Endothelial cell of umbilical vein (primary cell): Measurements from ENCODE around the gene PLAGL1. TPM values are rescaled to one million over a fixed set of nuclear protein-coding genes. Genes with fewer than 3 reads are reported as not detected.

ENCODE experiments used
- BruUV-seq: library from RNA; stranded (reverse); fragments of 400-500 nt; replicated peaks from 2 replicates; lab custom pipeline; 2021; lab: Mats Ljungman, UMichigan
- CTCF ChIA-PET: fragments of 300-600, 350-600 bp; sonication (Branson Sonifier 250); formaldehyde crosslinking; loops from one replicate; lab custom pipeline; 2021; ENCODE audit warnings: antibody characterized with exemption, inconsistent platforms; lab: Charles Lee
- POLR2A ChIA-PET: fragments of 300-600, 350-600 bp; sonication (Branson Sonifier 250); formaldehyde crosslinking; loops from one replicate; lab custom pipeline; 2021; ENCODE audit warnings: antibody characterized with exemption, inconsistent platforms; lab: Charles Lee
- DNase-seq: peaks from one replicate; pipeline ENCODE4 v3.0.0-alpha.2; 2011; ENCODE audit warnings: low read depth, low spot score
- FAIRE-seq: peaks from 2 replicates; lab custom pipeline; 2011; peaks lifted over from hg19 to GRCh38; lab: Jason Lieb, UNC
- H2AFZ ChIP-seq: 2 replicates; pipeline ENCODE4 v1.6.0; 2012; ENCODE audit warnings: low read depth, low read length, control low read depth, inconsistent platforms
- H3K27ac ChIP-seq: 2 replicates; pipeline ENCODE4 v1.5.1; 2011; ENCODE audit warnings: low read depth, mild to moderate bottlenecking, control low read depth, low read length, moderate library complexity; ENCODE audit not compliant: insufficient read depth
- H3K27me3 ChIP-seq, 2 experiments: 2 replicates each; pipeline versions ENCODE4 v1.6.0 to v1.6.1; 2011; ENCODE audit warnings: low read length in 2 of 2, mixed read lengths in 1 of 2; ENCODE audit not compliant: control insufficient read depth in 2 of 2, insufficient read depth in 2 of 2
- H3K36me3 ChIP-seq, 2 experiments: 2 replicates in 1 of 2; 3 replicates in 1 of 2; pipeline ENCODE4 v1.5.1; 2011; ENCODE audit warnings: low read length in 2 of 2, mild to moderate bottlenecking in 1 of 2, moderate library complexity in 1 of 2; ENCODE audit not compliant: control insufficient read depth in 2 of 2, insufficient read depth in 2 of 2; ENCODE audit errors: extremely low read depth in 1 of 2
- H3K4me1 ChIP-seq: 3 replicates; pipeline ENCODE4 v1.5.1; 2011; ENCODE audit warnings: mild to moderate bottlenecking, low read length; ENCODE audit not compliant: control insufficient read depth, insufficient read depth; ENCODE audit errors: extremely low read depth
- H3K4me2 ChIP-seq: 2 replicates; pipeline ENCODE4 v1.6.1; 2011; ENCODE audit warnings: low read length, control low read depth, mixed read lengths; ENCODE audit not compliant: insufficient read depth
- H3K4me3 ChIP-seq, 3 experiments: fragments of 200-600 bp in 1 of 3; sonication (generic), shearing (Covaris generic) in 1 of 3; replicated peaks in 1 of 3; 2 replicates each; pipeline ENCODE4 v1.5.1; 2011 to 2016; ENCODE audit warnings: control low read depth in 3 of 3, low read length in 3 of 3, mild to moderate bottlenecking in 2 of 3, inconsistent platforms in 1 of 3, low read depth in 1 of 3, moderate library complexity in 1 of 3; ENCODE audit not compliant: insufficient read depth in 1 of 3
- H3K79me2 ChIP-seq: 2 replicates; pipeline ENCODE4 v1.6.0; 2012; ENCODE audit warnings: low read length, inconsistent platforms; ENCODE audit not compliant: control insufficient read depth, insufficient read depth
- H3K9ac ChIP-seq: replicated peaks from 2 replicates; pipeline ENCODE3; 2011; ENCODE audit warnings: low read length, control low read depth; ENCODE audit not compliant: insufficient read depth; ENCODE audit errors: extremely low read depth
- H3K9me1 ChIP-seq: replicated peaks from 3 replicates; pipeline ENCODE4 v1.6.0; 2011; ENCODE audit warnings: mild to moderate bottlenecking, low read length; ENCODE audit not compliant: control insufficient read depth, insufficient read depth; ENCODE audit errors: extremely low read depth
- H3K9me3 ChIP-seq: replicated peaks from 2 replicates; pipeline ENCODE4 v1.5.1; 2012; ENCODE audit warnings: low read length, inconsistent platforms; ENCODE audit not compliant: control insufficient read depth, insufficient read depth
- H4K20me1 ChIP-seq: replicated peaks from 2 replicates; pipeline ENCODE3; 2011; ENCODE audit warnings: mild to moderate bottlenecking, low read length; ENCODE audit not compliant: control insufficient read depth, insufficient read depth; ENCODE audit errors: extremely low read depth
- EZH2 ChIP-seq: IDR thresholded peaks from 2 replicates; pipeline ENCODE4 v1.6.1; 2012; ENCODE audit warnings: borderline replicate concordance, low read depth, mild to moderate bottlenecking, moderate library complexity, low read length, inconsistent platforms; ENCODE audit not compliant: severe bottlenecking
- FOS ChIP-seq: IDR thresholded peaks from 2 replicates; pipeline ENCODE4 v1.6.1; 2011; ENCODE audit warnings: mild to moderate bottlenecking, low read length, moderate library complexity, borderline replicate concordance; ENCODE audit not compliant: insufficient read depth
- GATA2 ChIP-seq: IDR thresholded peaks from 2 replicates; pipeline ENCODE4 v1.7.0; 2011; ENCODE audit warnings: low read depth, mild to moderate bottlenecking, moderate library complexity, mixed read lengths, low read length; ENCODE audit not compliant: insufficient read length, insufficient read depth
- JUN ChIP-seq: IDR thresholded peaks from 2 replicates; pipeline ENCODE4 v1.6.1; 2011; ENCODE audit warnings: borderline replicate concordance, low read depth; ENCODE audit not compliant: insufficient read length, insufficient read depth
- MYC ChIP-seq: IDR thresholded peaks from one replicate; pipeline ENCODE4 v1.6.1; 2011; ENCODE audit warnings: mild to moderate bottlenecking, low read depth, low read length
- POLR2A ChIP-seq: IDR thresholded peaks from 2 replicates; pipeline ENCODE4 v1.6.1; 2012; ENCODE audit warnings: low read depth, mild to moderate bottlenecking, control low read depth, low read length
- POLR2AphosphoS5 ChIP-seq: IDR thresholded peaks from 2 replicates; pipeline ENCODE4 v1.6.1; 2012; ENCODE audit warnings: low read depth, mild to moderate bottlenecking, control low read depth, low read length, moderate library complexity; ENCODE audit not compliant: insufficient read depth
- dilution Hi-C: fragments of 300-500 bp; cut with MboI; formaldehyde crosslinking; loops from one replicate; pipeline ENCODE4 v1.15.0; 2019; ENCODE audit warnings: low sequenced_read_pairs; ENCODE audit not compliant: extremely low pct_ligation_motif_present
- intact Hi-C: fragments of 100-400 bp; cut with micrococcal nuclease; formaldehyde crosslinking; loops from one replicate; pipeline ENCODE4 v1.10.0; 2022
- polyA plus RNA-seq, 4 experiments: library from polyadenylated mRNA; depleted of rRNA in 3 of 4; stranded (reverse) in 3 of 4; unstranded in 1 of 4; fragments of >200 nt; gene quantifications; 2 replicates each; pipeline versions ENCODE4 v1.2.1 to v1.2.3, GENCODE V29; 2011 to 2012; ENCODE audit warnings: missing spikeins in 1 of 4
- total RNA-seq: library from RNA; stranded (reverse); gene quantifications from 2 replicates; pipeline ENCODE4 v1.2.3, GENCODE V29; 2021
- TF ChIP-seq, protein P1 (sequence below): IDR thresholded peaks from 2 replicates; pipeline ENCODE4 v1.6.1; 2011; ENCODE audit not compliant: insufficient read depth, insufficient read length
- TF ChIP-seq, protein P2 (sequence below), 2 donors: IDR thresholded peaks; 1 replicate in 1 of 2; 2 replicates in 1 of 2; pipeline ENCODE4 v1.5.1; 2011; ENCODE audit warnings: low read length in 2 of 2, mild to moderate bottlenecking in 2 of 2, moderate library complexity in 2 of 2, control low read depth in 1 of 2, inconsistent platforms in 1 of 2, low read depth in 1 of 2; ENCODE audit not compliant: insufficient read depth in 1 of 2; ENCODE audit errors: extremely low read depth in 1 of 2

Gene PLAGL1
- total and polyA plus RNA-seq, 2 donors (not counting 3 experiments of a cell fraction or from before 2014, with no cell fraction given): 20.9 to 40.4 TPM

DNA sequence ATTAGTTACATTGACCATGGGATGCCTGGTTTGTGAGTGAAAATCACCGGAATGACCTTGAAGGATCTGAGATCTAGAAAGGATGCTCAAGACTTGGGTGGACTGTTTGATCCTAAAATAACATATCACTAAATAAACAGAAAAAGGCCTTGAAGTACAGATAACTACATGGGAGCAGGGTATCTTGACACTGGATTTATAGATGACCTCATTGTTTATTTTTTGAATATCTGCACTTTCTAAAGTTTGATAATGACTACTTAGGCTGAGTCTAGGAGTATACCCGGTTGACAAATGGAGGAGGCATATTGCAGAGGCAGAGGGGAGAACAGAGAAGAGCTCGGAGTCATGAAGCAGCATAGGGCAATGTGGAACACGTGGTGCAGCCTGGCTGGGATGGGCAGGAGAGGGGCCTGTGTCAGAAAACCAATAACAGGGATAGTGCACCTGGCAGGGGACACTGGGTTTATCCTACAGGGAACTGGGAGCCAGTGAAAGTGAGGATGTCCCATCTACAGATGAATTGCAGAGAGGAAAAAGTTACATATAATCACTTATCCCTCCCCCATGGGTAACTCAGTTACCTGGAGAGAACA, 50.3 kb downstream of the PLAGL1 start:
- CTCF ChIA-PET: interaction anchor here (0.6 to 1.9 kb wide), 3 partner anchors 14 to 382 kb away, joined by 3 to 5 read pairs (median 4); no protein-coding TSS in a partner anchor
- no peak for FAIRE-seq
- no peaks in the 10 kb centered on the region for H4K20me1 ChIP-seq
- dilution Hi-C loops (no loop called here), intact Hi-C loops (no loop called here)
- no peak for DNase-seq
- H3K4me2 ChIP-seq: no peak overlapping the region
- POLR2A ChIA-PET: no interaction called here
- no peak overlapping the region for H3K27ac ChIP-seq
- no peaks in the 10 kb centered on the region for H3K36me3 ChIP-seq
- H2AFZ ChIP-seq: no peak overlapping the region
- H3K9ac ChIP-seq: no peak overlapping the region
- TF ChIP-seq EZH2 (no peak), JUN (no peak), POLR2AphosphoS5 (no peak), FOS (no peak)
- TF ChIP-seq, protein P1, sequence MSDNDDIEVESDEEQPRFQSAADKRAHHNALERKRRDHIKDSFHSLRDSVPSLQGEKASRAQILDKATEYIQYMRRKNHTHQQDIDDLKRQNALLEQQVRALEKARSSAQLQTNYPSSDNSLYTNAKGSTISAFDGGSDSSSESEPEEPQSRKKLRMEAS: no peak
- no TSS peak for BruUV-seq
- no peaks in the 10 kb centered on the region for H3K79me2 ChIP-seq
- no peak overlapping the region for H3K4me3 ChIP-seq
- no peaks in the 10 kb centered on the region for H3K9me1 ChIP-seq
- peaks cover 7 to 16% of the 10 kb centered on the region in 2 experiments for H3K27me3 ChIP-seq
- no peaks in the 10 kb centered on the region for H3K9me3 ChIP-seq
- no peaks in the 10 kb centered on the region for H3K4me1 ChIP-seq

DNA sequence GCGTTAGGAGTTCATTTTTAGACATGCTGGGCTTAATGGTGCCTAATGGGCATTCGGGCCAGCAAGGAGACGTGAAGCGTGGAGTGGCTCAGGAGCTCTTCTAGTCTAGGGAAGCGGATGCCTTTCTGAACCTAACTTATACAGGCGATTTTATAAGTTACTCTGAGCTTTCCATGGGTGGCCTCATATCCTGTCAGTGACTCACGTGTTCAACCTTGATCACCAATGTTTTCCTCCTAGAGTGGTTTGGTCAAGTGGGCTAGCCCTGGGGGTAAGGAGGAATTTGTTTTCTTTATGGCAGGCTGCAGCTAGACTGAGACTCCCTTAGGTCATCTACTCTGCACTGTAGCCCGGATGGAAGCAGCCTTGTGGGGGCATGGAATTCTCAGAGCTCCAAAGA, 52.1 kb downstream of the PLAGL1 start:
- no peaks in the 10 kb centered on the region for H3K36me3 ChIP-seq
- no peak overlapping the region for H3K4me3 ChIP-seq
- H2AFZ ChIP-seq: no peak overlapping the region
- dilution Hi-C loops (no loop called here), intact Hi-C loops (no loop called here)
- H3K27me3 ChIP-seq: peaks cover 5 to 7% of the 10 kb centered on the region in 2 experiments
- POLR2A ChIA-PET: no interaction called here
- no peaks in the 10 kb centered on the region for H3K9me3 ChIP-seq
- no peaks in the 10 kb centered on the region for H3K9me1 ChIP-seq
- no peak overlapping the region for H3K27ac ChIP-seq
- H3K4me1 ChIP-seq: no peaks in the 10 kb centered on the region
- H3K9ac ChIP-seq: no peak overlapping the region
- DNase-seq: no peak
- no peaks in the 10 kb centered on the region for H4K20me1 ChIP-seq
- no peak overlapping the region for H3K4me2 ChIP-seq
- TF ChIP-seq JUN (no peak), POLR2AphosphoS5 (no peak), FOS (no peak), GATA2 (no peak), MYC (no peak), EZH2 (no peak), POLR2A (no peak)
- TF ChIP-seq, protein P2, sequence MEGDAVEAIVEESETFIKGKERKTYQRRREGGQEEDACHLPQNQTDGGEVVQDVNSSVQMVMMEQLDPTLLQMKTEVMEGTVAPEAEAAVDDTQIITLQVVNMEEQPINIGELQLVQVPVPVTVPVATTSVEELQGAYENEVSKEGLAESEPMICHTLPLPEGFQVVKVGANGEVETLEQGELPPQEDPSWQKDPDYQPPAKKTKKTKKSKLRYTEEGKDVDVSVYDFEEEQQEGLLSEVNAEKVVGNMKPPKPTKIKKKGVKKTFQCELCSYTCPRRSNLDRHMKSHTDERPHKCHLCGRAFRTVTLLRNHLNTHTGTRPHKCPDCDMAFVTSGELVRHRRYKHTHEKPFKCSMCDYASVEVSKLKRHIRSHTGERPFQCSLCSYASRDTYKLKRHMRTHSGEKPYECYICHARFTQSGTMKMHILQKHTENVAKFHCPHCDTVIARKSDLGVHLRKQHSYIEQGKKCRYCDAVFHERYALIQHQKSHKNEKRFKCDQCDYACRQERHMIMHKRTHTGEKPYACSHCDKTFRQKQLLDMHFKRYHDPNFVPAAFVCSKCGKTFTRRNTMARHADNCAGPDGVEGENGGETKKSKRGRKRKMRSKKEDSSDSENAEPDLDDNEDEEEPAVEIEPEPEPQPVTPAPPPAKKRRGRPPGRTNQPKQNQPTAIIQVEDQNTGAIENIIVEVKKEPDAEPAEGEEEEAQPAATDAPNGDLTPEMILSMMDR (IDR thresholded peaks at IDR 0.05; ENCODE audit: extremely low read depth in 1 of 2, insufficient read depth in 1 of 2, low read depth in 1 of 2, low read length in 2 of 2): no peak
- TF ChIP-seq, protein P1: no peak
- no peak for FAIRE-seq
- CTCF ChIA-PET: interaction anchor here (1.1 kb wide), 1 partner anchor 16 kb away, joined by 5 read pairs; no protein-coding TSS in a partner anchor
- H3K79me2 ChIP-seq: no peaks in the 10 kb centered on the region
- BruUV-seq: no TSS peak
